GM06990 (cell line): ENCODE results near the gene ATP1A2.

Source experiments
- DNase-seq: peaks from one replicate; pipeline ENCODE4 v3.0.0-alpha.2; 2011; ENCODE audit not compliant: insufficient read length; ENCODE audit errors: extremely low read depth
- H3K27me3 ChIP-seq: replicated peaks from 2 replicates; pipeline ENCODE4 v1.6.0; 2011; ENCODE audit warnings: low read length; ENCODE audit not compliant: control insufficient read depth, insufficient read depth
- H3K36me3 ChIP-seq: 2 replicates; pipeline ENCODE4 v1.5.1; 2011; ENCODE audit warnings: low read length; ENCODE audit not compliant: control insufficient read depth, insufficient read depth
- H3K4me3 ChIP-seq: replicated peaks from 2 replicates; pipeline ENCODE4 v1.5.1; 2011; ENCODE audit warnings: low read depth, mild to moderate bottlenecking, control low read depth, low read length
- TF ChIP-seq, protein P1 (sequence below): IDR thresholded peaks from 2 replicates; pipeline ENCODE4 v1.5.1; 2011; ENCODE audit warnings: low read length, control low read depth, mild to moderate bottlenecking, inconsistent platforms; ENCODE audit not compliant: insufficient read depth, poor library complexity, severe bottlenecking

Gene ATP1A2

DNA sequence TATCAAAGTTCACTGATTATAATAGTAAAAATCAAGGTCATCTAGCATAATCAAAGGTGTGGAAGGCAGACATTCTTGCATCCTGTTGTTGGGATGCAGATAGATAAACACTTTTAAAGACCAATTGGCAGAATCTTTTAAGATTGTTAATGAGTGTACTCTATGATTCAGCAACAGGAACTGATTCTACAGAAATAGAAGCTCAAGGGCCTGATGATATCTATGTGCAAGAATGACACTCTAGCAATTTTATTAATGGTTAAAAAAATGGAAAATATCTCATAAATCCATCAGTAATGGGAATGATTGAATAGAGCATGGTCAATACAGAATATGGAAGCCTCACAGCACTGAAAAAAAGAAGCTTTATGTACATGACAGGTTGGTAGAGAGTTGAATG is 33.7 kb downstream of the ATP1A2 start:
- TF ChIP-seq, protein P1, sequence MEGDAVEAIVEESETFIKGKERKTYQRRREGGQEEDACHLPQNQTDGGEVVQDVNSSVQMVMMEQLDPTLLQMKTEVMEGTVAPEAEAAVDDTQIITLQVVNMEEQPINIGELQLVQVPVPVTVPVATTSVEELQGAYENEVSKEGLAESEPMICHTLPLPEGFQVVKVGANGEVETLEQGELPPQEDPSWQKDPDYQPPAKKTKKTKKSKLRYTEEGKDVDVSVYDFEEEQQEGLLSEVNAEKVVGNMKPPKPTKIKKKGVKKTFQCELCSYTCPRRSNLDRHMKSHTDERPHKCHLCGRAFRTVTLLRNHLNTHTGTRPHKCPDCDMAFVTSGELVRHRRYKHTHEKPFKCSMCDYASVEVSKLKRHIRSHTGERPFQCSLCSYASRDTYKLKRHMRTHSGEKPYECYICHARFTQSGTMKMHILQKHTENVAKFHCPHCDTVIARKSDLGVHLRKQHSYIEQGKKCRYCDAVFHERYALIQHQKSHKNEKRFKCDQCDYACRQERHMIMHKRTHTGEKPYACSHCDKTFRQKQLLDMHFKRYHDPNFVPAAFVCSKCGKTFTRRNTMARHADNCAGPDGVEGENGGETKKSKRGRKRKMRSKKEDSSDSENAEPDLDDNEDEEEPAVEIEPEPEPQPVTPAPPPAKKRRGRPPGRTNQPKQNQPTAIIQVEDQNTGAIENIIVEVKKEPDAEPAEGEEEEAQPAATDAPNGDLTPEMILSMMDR: no peak
- Histone ChIP-seq H3K4me3 (no peak overlapping the region), H3K27me3 (no peaks in the 10 kb centered on the region), H3K36me3 (no peaks in the 10 kb centered on the region)
- no peak for DNase-seq

GRCh38 chr1:160149716-160150115 is 34.2 kb downstream of the ATP1A2 start:
- TF ChIP-seq, protein P1: no peak
- DNase-seq: no peak
- no peak overlapping the region for H3K4me3 ChIP-seq

DNA sequence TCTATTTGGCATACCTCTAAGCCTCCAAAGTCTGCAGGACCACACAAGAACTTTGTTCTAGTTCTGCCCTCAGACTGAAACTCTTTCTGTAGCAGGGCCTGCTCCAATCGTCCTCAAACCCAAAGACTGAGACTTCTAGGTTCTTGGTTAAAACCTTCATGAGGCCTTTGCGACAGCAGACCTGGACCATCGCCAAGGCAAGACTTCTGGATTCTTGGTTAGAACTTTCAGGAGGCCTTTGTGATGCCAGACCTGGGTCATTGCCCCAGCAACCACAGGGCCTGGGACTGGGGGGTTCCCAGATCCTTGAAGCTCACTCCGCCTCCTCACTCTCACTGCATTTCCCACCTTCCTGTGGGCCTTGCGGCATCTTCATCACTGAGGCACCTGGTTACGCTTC is 35.7 kb downstream of the ATP1A2 start, which contains the start of gene ATP1A4:
ATP1A4 (plus strand) TSS at position 301 of the 400 bp plus-strand sequence. CDS start 438 bp downstream, outside the sequence.
- Histone ChIP-seq H3K27me3 (no peaks in the 10 kb centered on the region), H3K4me3 (no peak within 1 kb of the TSS), H3K36me3 (no peaks in the 10 kb centered on the region)
- no peak for DNase-seq
- TF ChIP-seq, protein P1: no peak

More at GRCh38 chr1:160149716-160150115, 34.2 kb downstream of the ATP1A2 start:
- H3K27me3 ChIP-seq: no peaks in the 10 kb centered on the region
- H3K36me3 ChIP-seq: no peaks in the 10 kb centered on the region

DNA sequence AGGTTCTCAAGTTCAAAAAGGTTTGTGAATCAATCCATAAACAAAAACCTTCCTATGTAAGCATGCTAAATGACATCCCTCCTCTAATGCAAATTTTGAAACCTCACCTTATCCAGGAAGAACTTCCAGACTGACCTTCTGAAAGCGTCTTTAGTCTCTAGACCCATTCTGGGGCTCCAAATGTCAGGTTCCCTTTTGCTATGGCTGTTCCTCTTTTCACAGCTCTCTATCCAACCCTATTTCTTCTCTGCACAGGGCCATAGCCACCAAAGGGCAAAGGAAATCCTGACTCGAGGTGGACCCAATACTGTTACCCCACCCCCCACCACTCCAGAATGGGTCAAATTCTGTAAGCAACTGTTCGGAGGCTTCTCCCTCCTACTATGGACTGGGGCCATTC is 39.2 kb downstream of the ATP1A2 start:
- TF ChIP-seq, protein P1: no peak
- H3K27me3 ChIP-seq: no peaks in the 10 kb centered on the region
- DNase-seq: no peak
- H3K36me3 ChIP-seq: no peaks in the 10 kb centered on the region
- H3K4me3 ChIP-seq: no peak overlapping the region

- Histone ChIP-seq H3K27me3 (no peaks in the 10 kb centered on the region), H3K36me3 (no peaks in the 10 kb centered on the region), H3K4me3 (no peak overlapping the region)
- TF ChIP-seq, protein P1: no peak
- DNase-seq: no peak
Measured at GRCh38 chr1:160156361-160156760, 40.8 kb downstream of the ATP1A2 start.

GRCh38 chr1:160157174-160157573 is 41.6 kb downstream of the ATP1A2 start:
- no peak overlapping the region for H3K4me3 ChIP-seq
- no peaks in the 10 kb centered on the region for H3K36me3 ChIP-seq
- no peak for DNase-seq
- TF ChIP-seq, protein P1: no peak
- H3K27me3 ChIP-seq: no peaks in the 10 kb centered on the region
